Neutrophil (primary cell): ENCODE results near the gene NCAM2.

Source experiments
- H3K27ac ChIP-seq: fragments of 200-600 bp; sonication (generic); 2 replicates; pipeline ENCODE4 v1.5.1; 2016; ENCODE audit warnings: mild to moderate bottlenecking, moderate library complexity
- H3K27me3 ChIP-seq: fragments of 200-600 bp; sonication (generic); 2 replicates; pipeline ENCODE4 v1.6.0; 2016; ENCODE audit warnings: mild to moderate bottlenecking
- H3K36me3 ChIP-seq: fragments of 200-600 bp; sonication (generic); 2 replicates; pipeline ENCODE4 v1.5.1; 2017
- H3K4me1 ChIP-seq, 2 experiments: fragments of 200-600 bp in 1 of 2; sonication (generic) in 1 of 2; 1 replicate in 1 of 2; 2 replicates in 1 of 2; pipeline versions ENCODE4 v1.5.1 to v1.6.1; 2013 to 2016; ENCODE audit warnings: low read depth in 1 of 2, low read length in 1 of 2, mild to moderate bottlenecking in 1 of 2, moderate library complexity in 1 of 2; ENCODE audit not compliant: control insufficient read depth in 1 of 2, insufficient read depth in 1 of 2
- H3K4me3 ChIP-seq, 2 experiments: fragments of 200-600 bp in 1 of 2; sonication (generic) in 1 of 2; 1 replicate in 1 of 2; 2 replicates in 1 of 2; pipeline ENCODE4 v1.5.1; 2013 to 2016; ENCODE audit warnings: low read depth in 1 of 2, low read length in 1 of 2, mild to moderate bottlenecking in 1 of 2, moderate library complexity in 1 of 2
- H3K9me3 ChIP-seq: fragments of 200-600 bp; sonication (generic); 2 replicates; pipeline ENCODE4 v1.5.1; 2016
- CTCF ChIP-seq: fragments of 200-600 bp; sonication (generic); IDR thresholded peaks from 2 replicates; pipeline ENCODE4 v1.5.1; 2016; ENCODE audit warnings: antibody characterized with exemption

Gene NCAM2

GRCh38 chr21:21246007-21246406, 247.8 kb downstream of the NCAM2 start:
- Histone ChIP-seq H3K27ac (no peak overlapping the region), H3K9me3 (no peaks in the 10 kb centered on the region), H3K4me3 (no peak overlapping the region), H3K27me3 (no peaks in the 10 kb centered on the region), H3K4me1 (no peaks in the 10 kb centered on the region), H3K36me3 (no peaks in the 10 kb centered on the region)
- no peak for TF ChIP-seq CTCF

- Histone ChIP-seq H3K4me1 (no peaks in the 10 kb centered on the region), H3K27ac (no peak overlapping the region)
- no peak for TF ChIP-seq CTCF
These were observed 249.2 kb downstream of the NCAM2 start for GRCh38 chr21:21247424-21247823.

GRCh38 chr21:21262048-21262447, 263.8 kb downstream of the NCAM2 start:
- H3K4me1 ChIP-seq: no peaks in the 10 kb centered on the region
- H3K36me3 ChIP-seq: no peaks in the 10 kb centered on the region
- H3K4me3 ChIP-seq: no peak overlapping the region
- no peak for TF ChIP-seq CTCF
- H3K27ac ChIP-seq: no peak overlapping the region
- no peaks in the 10 kb centered on the region for H3K27me3 ChIP-seq
- H3K9me3 ChIP-seq: no peaks in the 10 kb centered on the region

More at GRCh38 chr21:21247424-21247823, 249.2 kb downstream of the NCAM2 start:
- Histone ChIP-seq H3K27me3 (no peaks in the 10 kb centered on the region), H3K36me3 (no peaks in the 10 kb centered on the region), H3K9me3 (no peaks in the 10 kb centered on the region), H3K4me3 (no peak overlapping the region)

GRCh38 chr21:21268061-21268471, 269.9 kb downstream of the NCAM2 start:
- Histone ChIP-seq H3K4me1 (no peaks in the 10 kb centered on the region), H3K27me3 (no peaks in the 10 kb centered on the region), H3K9me3 (no peaks in the 10 kb centered on the region), H3K36me3 (no peaks in the 10 kb centered on the region), H3K27ac (no peak overlapping the region), H3K4me3 (no peak overlapping the region)
- no peak for TF ChIP-seq CTCF

GRCh38 chr21:21268885-21269284, 270.7 kb downstream of the NCAM2 start:
- Histone ChIP-seq H3K27ac (no peak overlapping the region), H3K9me3 (no peaks in the 10 kb centered on the region), H3K4me3 (no peak overlapping the region), H3K36me3 (no peaks in the 10 kb centered on the region), H3K27me3 (no peaks in the 10 kb centered on the region), H3K4me1 (no peaks in the 10 kb centered on the region)
- TF ChIP-seq CTCF: no peak
